ENCODE measurements around the gene CELF1.
"Not testable (repeated sequence)": the region's sequence is repeated elsewhere in the genome, so short reads cannot be mapped to it uniquely, and the experiment has no call there.

The CELF1 gene

GRCh38 chr11:47536915-47537314 is 16.0 kb downstream of the CELF1 start:
- no peak for DNase-seq

- no peak for DNase-seq
These were observed 18.2 kb downstream of the CELF1 start for GRCh38 chr11:47534704-47535251.

GRCh38 chr11:47533690-47534151 is 19.2 kb downstream of the CELF1 start:
- no peak for DNase-seq

GRCh38 chr11:47532597-47533213 is 20.2 kb downstream of the CELF1 start:
- DNase-seq: no peak

- no peak for DNase-seq
These were observed 21.3 kb downstream of the CELF1 start for GRCh38 chr11:47531666-47532065.

- not testable (repeated sequence) for DNase-seq
These were observed 22.2 kb downstream of the CELF1 start for GRCh38 chr11:47530721-47531120.

- no peak for DNase-seq
These were observed 23.0 kb downstream of the CELF1 start for GRCh38 chr11:47529951-47530350.

GRCh38 chr11:47527186-47527585 is 25.7 kb downstream of the CELF1 start:
- no peak for DNase-seq

- DNase-seq: not testable (repeated sequence)
These were observed 26.9 kb downstream of the CELF1 start for GRCh38 chr11:47526032-47526431.

- peak; percentile 19 for DNase-seq
These were observed 28.5 kb downstream of the CELF1 start for GRCh38 chr11:47524291-47524874.

GRCh38 chr11:47523490-47524225 is 29.3 kb downstream of the CELF1 start:
- peak; percentile 29 for DNase-seq

GRCh38 chr11:47518212-47518964 is 34.5 kb downstream of the CELF1 start:
- no peak for DNase-seq

- DNase-seq: no peak
These were observed 35.7 kb downstream of the CELF1 start for GRCh38 chr11:47516984-47517853.

- no peak for DNase-seq
These were observed 36.8 kb downstream of the CELF1 start for GRCh38 chr11:47516155-47516554.

- peak; percentile 68 for DNase-seq
These were observed 37.9 kb downstream of the CELF1 start for GRCh38 chr11:47514825-47515647.

- DNase-seq: no peak
These were observed 40.2 kb downstream of the CELF1 start for GRCh38 chr11:47512701-47513100.

- DNase-seq: no peak
These were observed 41.0 kb downstream of the CELF1 start for GRCh38 chr11:47511917-47512316.

GRCh38 chr11:47510209-47510608 is 42.7 kb downstream of the CELF1 start:
- peak; percentile 39 for DNase-seq

- DNase-seq: no peak
These were observed 43.8 kb downstream of the CELF1 start for GRCh38 chr11:47509077-47509536.

- DNase-seq: no peak
These were observed 44.5 kb downstream of the CELF1 start for GRCh38 chr11:47508240-47508957.
